ENCODE results near the gene SLC25A10.

SLC25A10 gene

GRCh38 chr17:81706757-81707624 lies 5.1 kb upstream of the SLC25A10 start:
- DNase-seq: no peak

- DNase-seq: no peak
Observed at GRCh38 chr17:81707725-81708646, 4.1 kb upstream of the SLC25A10 start.

DNA sequence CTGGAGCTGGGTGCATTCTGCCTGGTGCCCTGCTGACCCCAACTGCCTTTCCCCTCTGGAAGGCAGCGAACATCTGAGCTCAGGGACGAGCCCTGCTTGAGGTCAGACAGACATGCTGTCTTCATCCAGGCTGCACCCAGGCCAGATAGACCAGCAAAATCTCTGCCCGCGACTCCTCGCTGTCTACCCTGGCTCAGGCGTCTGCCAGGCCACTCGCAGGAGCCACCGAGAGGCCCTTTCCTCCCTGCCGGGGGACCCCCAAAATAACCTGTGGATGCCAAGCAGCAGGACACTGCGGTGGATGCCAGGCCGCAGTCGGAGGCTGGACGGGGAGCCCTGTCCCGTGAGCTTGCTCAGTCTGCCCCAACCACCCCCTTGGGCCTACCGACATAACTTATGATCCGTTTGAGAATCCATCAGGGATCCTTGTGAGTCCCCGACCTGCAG lies 3.3 kb upstream of the SLC25A10 start:
- no peak for DNase-seq

GRCh38 chr17:81710514-81711308 lies 1.4 kb upstream of the SLC25A10 start:
- no peak for DNase-seq

DNA sequence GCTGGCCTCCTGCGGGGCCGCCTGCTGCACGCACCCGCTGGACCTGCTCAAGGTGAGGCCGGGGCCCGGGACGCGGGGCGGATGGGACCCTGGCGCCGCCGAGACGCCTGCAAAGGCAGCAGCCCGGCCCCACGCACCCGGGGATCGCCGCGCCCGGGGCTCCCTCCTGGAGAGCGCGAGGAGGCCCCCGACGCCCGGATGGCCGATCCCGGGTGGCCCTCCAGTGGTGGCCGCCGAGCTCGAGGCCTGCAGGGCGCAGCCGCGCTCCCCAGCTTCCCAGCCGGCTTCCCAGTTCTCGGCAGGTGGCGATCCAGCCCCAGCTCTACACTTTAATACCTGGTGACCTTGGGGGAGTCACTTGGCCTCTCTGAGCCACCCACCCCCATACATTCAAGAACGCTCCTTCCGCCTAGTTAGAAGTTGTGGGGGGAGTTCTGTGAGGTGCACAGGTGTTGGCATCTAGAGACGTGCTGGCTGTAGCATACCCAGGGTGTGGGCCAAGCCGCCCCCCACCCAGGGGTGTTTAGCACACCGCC lies 452 bp downstream of the SLC25A10 start:
- DNase-seq: no peak

- no peak for DNase-seq
Observed at GRCh38 chr17:81713004-81713555, 996 bp downstream of the SLC25A10 start.

- no peak for DNase-seq
Observed at GRCh38 chr17:81713556-81714411, 1.7 kb downstream of the SLC25A10 start.

DNA sequence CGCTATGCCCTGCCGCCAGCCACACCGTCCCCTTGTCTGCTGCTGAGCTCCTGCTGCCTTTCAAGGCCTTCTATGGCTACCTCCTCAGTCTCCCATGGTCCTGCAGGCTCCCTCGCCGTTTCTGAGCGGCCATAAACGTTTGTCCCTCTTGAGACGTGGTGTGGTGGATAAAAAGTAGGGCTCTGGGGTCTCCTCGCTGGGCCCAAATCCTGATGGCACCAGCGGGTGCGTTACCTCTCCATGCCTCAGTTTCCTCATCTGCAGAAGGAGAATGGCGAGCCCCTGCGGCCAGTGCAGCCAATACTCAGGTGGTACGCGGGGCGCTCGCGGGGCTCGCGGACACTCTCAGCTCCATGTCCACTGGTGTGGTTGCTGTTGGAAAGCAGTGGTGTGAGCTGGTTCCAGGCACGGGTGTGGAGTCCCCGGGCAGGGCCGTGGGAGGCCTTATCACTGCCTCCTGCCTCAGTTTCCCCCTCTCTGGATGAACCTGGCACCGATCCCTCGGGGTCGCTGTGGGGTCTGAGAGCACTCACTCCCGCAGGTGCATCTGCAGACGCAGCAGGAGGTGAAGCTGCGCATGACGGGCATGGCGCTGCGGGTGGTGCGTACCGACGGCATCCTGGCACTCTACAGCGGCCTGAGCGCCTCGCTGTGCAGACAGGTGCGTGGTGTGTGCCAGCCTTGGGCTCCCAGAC lies 2.5 kb downstream of the SLC25A10 start:
- no peak for DNase-seq

GRCh38 chr17:81715107-81715871 lies 3.2 kb downstream of the SLC25A10 start:
- DNase-seq: no peak

- no peak for DNase-seq
Observed at GRCh38 chr17:81715872-81716673, 4.0 kb downstream of the SLC25A10 start.

DNA sequence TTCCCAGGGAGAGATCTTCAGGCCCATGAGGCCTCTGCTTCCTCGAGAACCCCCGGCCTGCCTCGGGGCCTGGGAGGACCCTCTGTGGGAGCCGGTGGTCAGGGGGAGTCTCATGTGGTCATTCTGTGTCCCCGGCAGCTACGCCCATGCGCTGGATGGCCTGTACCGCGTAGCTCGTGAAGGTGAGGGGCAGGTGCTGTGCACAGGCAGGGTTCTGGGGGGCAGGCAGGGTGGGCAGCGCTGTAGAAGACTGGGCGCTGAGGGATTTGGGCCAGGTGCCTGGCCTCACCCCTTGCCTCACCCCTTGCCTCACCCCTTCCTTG lies 4.6 kb downstream of the SLC25A10 start:
- no peak for DNase-seq

DNA sequence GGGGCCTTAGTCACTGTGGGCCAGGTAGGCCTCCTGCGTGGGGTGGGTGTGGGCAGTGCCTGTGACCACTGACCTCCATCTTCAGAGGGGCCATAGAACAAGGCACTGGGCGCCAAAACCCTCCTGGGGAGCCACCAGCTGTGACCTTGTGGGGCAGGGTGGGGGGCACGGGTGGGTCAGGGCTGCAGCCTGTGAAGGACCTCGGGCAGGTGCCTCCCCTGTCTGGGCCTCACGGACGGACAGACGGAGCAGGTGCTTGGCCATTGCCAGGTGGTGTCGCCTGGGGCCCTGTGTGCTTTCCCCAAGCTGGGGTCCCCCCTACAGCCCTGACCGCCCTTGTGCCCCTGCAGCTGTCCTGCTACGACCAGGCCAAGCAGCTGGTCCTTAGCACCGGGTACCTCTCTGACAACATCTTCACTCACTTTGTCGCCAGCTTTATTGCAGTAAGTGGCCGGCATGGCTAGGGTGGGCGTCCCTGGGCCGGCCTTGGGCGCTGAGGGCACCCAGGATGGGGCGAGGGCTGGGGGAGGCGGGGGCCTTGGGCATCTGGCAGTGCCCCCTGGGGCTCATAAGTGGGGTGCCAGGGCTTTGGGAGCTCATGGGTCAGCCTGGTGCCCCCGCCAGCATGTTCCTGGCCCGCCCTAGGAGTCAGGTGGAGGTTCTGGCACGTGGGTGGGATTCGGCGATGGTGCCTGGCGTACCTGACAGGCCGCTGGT lies 5.1 kb downstream of the SLC25A10 start:
- DNase-seq: no peak

DNA sequence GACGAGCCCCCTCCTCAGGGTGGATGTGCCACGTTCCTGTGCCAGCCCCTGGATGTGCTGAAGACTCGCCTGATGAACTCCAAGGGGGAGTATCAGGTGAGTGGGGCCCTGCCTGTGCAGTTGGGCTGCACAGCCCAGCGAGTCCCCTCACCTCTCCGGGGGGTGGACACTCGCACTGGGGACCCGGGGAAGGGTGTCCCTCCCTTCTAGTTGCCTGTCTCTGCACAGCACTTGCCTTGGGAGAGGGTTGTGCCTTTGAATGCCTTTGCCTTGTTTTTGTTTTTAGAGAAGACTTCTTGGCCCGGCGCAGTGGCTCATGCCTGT lies 5.6 kb downstream of the SLC25A10 start:
- DNase-seq: no peak

DNA sequence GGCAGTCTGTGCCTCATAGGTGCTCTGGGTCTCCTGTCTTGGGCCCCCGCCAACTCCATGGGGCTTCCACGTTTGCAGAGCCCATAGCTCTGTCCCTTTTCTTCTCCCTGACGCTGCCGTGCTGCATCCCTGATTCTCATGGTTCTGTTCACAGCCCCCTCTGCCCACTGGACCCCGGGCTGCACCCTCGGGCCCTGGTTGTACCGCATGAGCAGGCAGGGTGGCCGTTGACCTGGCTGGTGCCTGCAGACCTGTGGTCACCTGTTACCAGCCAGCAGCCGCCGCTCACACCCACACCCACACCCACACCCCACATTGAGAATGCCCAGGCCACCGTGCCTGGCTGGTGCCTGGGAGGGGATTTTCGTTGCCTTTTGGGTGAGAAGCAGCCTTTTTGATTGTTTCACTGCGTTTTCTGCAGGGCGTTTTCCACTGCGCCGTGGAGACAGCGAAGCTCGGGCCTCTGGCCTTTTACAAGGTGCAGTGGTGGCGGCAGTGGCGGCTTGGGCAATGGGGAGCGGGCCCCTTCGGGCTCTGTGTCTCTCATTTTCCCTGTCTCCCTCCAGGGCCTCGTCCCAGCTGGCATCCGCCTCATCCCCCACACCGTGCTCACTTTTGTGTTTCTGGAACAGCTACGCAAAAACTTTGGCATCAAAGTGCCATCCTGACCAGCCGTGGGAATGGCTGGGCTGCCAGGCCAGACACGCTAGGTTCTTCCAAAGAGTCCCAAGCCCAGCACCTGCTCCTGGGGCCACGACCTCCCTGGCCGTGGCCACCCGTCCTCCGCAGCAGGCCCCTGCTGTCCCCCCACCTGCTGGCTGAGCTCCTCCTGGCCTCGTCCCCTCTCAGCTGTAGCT lies 7.6 kb downstream of the SLC25A10 start:
- no peak for DNase-seq

DNA sequence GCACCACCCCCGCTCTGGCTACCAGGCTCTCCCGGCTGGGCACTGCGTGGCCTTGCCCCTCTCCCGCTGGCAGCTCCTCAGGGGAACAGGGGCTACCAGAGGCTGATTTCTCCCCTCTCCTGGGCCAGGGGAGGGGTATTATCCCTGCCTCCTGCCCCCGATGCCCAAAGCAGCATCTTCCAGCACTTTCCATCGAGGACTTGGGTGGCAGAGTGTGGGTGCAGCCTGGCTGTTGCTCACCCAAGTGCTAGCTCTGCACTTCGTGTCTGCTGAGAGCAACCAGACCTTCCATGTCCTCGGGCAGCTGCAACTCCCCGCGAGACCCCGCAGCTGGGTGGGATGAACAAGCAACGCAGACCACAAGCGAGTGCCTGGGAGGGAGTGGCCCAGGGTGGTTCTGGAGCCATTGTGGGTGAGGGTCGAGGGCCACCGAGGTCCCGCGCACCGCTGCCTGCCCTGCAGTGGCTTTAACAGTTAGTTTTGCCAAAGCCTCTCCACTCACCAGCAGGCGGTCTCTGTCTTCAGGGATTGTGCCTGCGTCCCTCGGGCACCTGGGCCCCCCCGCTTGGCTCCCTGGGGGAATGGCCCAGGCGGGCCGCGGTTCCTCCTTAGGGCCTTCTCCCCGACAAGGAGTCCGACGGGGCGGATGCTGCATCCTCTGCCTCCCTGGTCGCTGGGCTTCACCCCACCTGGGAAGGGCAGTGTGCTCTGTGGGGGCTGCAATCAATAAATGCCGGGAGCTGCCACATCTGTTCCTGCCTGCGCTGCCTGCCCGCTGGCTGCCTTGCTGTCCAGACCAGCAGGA lies 8.4 kb downstream of the SLC25A10 start:
- no peak for DNase-seq
